PC-9 (cell line): ENCODE measurements around the gene CPED1. TPM values are rescaled to one million over a fixed set of nuclear protein-coding genes. Genes with fewer than 3 reads are reported as not detected.

ENCODE experiments used
- BruUV-seq: library from RNA; stranded (reverse); fragments of 400-500 nt; replicated peaks from 2 replicates; lab custom pipeline; 2021; lab: Mats Ljungman, UMichigan
- CTCF ChIA-PET: fragments of 300-600 bp; sonication (Branson Sonifier 250); formaldehyde crosslinking; loops from one replicate; lab custom pipeline; 2022; ENCODE audit warnings: antibody characterized with exemption; lab: Charles Lee
- POLR2A ChIA-PET: fragments of 300-600 bp; sonication (Branson Sonifier 250); formaldehyde crosslinking; loops from one replicate; lab custom pipeline; 2022; ENCODE audit warnings: antibody characterized with exemption; ENCODE audit not compliant: unreplicated experiment; lab: Charles Lee
- DNase-seq, 2 experiments: peaks; one replicate each; pipeline versions ENCODE4 v3.0.0 to v3.0.0-alpha.2; 2015 to 2022; ENCODE audit warnings: mixed read lengths in 1 of 2
- H2AFZ ChIP-seq: fragments of 200-600 bp; sonication (generic); 2 replicates; pipeline ENCODE4 v1.8.1; 2017; ENCODE audit warnings: antibody characterized with exemption
- H3F3A ChIP-seq: fragments of 200-600 bp; sonication (generic); 2 replicates; pipeline ENCODE4 v1.8.1; 2017; ENCODE audit warnings: antibody characterized with exemption, mild to moderate bottlenecking, low read depth; ENCODE audit not compliant: insufficient read depth
- H3K27ac ChIP-seq: fragments of 200-600 bp; sonication (generic); 2 replicates; pipeline ENCODE4 v1.6.1; 2016; ENCODE audit warnings: mixed run types
- H3K27me3 ChIP-seq: fragments of 200-600 bp; sonication (generic); 2 replicates; pipeline ENCODE4 v1.6.1; 2016; ENCODE audit warnings: low read depth, mixed run types; ENCODE audit not compliant: insufficient read depth
- H3K36me3 ChIP-seq: fragments of 200-600 bp; sonication (generic); 2 replicates; pipeline ENCODE4 v1.6.1; 2016; ENCODE audit warnings: low read depth, mixed run types
- H3K4me1 ChIP-seq: fragments of 200-600 bp; sonication (generic); replicated peaks from 2 replicates; pipeline ENCODE4 v1.6.1; 2016; ENCODE audit warnings: mixed run types; ENCODE audit not compliant: insufficient read depth
- H3K4me2 ChIP-seq: fragments of 200-600 bp; sonication (generic); 2 replicates; pipeline ENCODE4 v1.6.1; 2017; ENCODE audit warnings: mixed run types
- H3K4me3 ChIP-seq: fragments of 200-600 bp; sonication (generic); 2 replicates; pipeline ENCODE4 v1.6.1; 2016; ENCODE audit warnings: mixed run types
- H3K79me2 ChIP-seq: fragments of 200-600 bp; sonication (generic); 2 replicates; pipeline ENCODE4 v1.6.1; 2017; ENCODE audit warnings: low read depth, mixed run types
- H3K9me2 ChIP-seq: fragments of 200-600 bp; sonication (generic); 2 replicates; pipeline ENCODE4 v1.8.1; 2017; ENCODE audit warnings: mild to moderate bottlenecking; ENCODE audit not compliant: insufficient read depth
- H3K9me3 ChIP-seq: fragments of 200-600 bp; sonication (generic); 2 replicates; pipeline ENCODE4 v1.8.1; 2016; ENCODE audit warnings: low read depth; ENCODE audit not compliant: insufficient read depth
- H4K20me1 ChIP-seq: fragments of 200-600 bp; sonication (generic); 2 replicates; pipeline ENCODE4 v1.8.1; 2017; ENCODE audit not compliant: insufficient read depth
- CTCF ChIP-seq: fragments of 200-600 bp; sonication (generic); conservative IDR thresholded peaks from 2 replicates; pipeline ENCODE4 v1.6.1; 2017; ENCODE audit warnings: mixed run types, antibody characterized with exemption, mild to moderate bottlenecking, moderate library complexity
- EZH2 ChIP-seq: fragments of 200-600 bp; sonication (generic); IDR thresholded peaks from 2 replicates; pipeline ENCODE4 v1.8.0; 2017; ENCODE audit warnings: antibody characterized with exemption, low read depth
- intact Hi-C: fragments of 100-400 bp; cut with micrococcal nuclease; formaldehyde crosslinking; loops from one replicate; pipeline ENCODE4 v1.10.0; 2022; ENCODE audit not compliant: unreplicated experiment
- total RNA-seq: library from RNA; stranded (reverse); gene quantifications from 2 replicates; pipeline ENCODE4 v1.2.3, GENCODE V29; 2021

The CPED1 gene
- total RNA-seq, 1 experiment from 2014 or later: 2.4 TPM

- H3K27ac ChIP-seq: no peak overlapping the region
- no peaks in the 10 kb centered on the region for H3K79me2 ChIP-seq
- H3K4me1 ChIP-seq: peaks cover 10% of the 10 kb centered on the region
- no TSS peak for BruUV-seq
- no peaks in the 10 kb centered on the region for H3K36me3 ChIP-seq
- H3K27me3 ChIP-seq: no peaks in the 10 kb centered on the region
- intact Hi-C loops: loop anchor here (1.0 to 10.0 kb wide), 7 partner anchors 36 to 1008 kb away; partner anchors contain the start of gene ING3
- ChIA-PET CTCF (interaction anchor here (0.7 to 4.1 kb wide), 7 partner anchors 30 to 1009 kb away, joined by 3 to 25 read pairs (median 6); no protein-coding TSS in a partner anchor), POLR2A (no interaction called here)
- peak overlapping the region; percentile 74; the same call in 1 of the 2 replicates for H3K4me3 ChIP-seq
- H3K9me2 ChIP-seq: no peaks in the 10 kb centered on the region
- DNase-seq: no peak
- no peaks in the 10 kb centered on the region for H4K20me1 ChIP-seq
- no peak overlapping the region for H2AFZ ChIP-seq
- H3K4me2 ChIP-seq: peak overlapping the region; percentile 76
- no peak for TF ChIP-seq CTCF
- no peak for TF ChIP-seq EZH2
- H3F3A ChIP-seq: no peaks in the 10 kb centered on the region
- no peaks in the 10 kb centered on the region for H3K9me3 ChIP-seq
Observed at GRCh38 chr7:120987280-120987679, 1.2 kb upstream of the CPED1 start.

- H3K27ac ChIP-seq: no peak overlapping the region
Observed at GRCh38 chr7:120987683-120988590, 574 bp upstream of the CPED1 start.

More at GRCh38 chr7:120987683-120988590, 574 bp upstream of the CPED1 start:
- H2AFZ ChIP-seq: peak overlapping the region; percentile 77
- H3K9me3 ChIP-seq: no peaks in the 10 kb centered on the region
- POLR2A ChIA-PET: no interaction called here
- no peaks in the 10 kb centered on the region for H3K27me3 ChIP-seq
- H3K4me2 ChIP-seq: peak overlapping the region; percentile 76
- no peaks in the 10 kb centered on the region for H3K36me3 ChIP-seq
- H3K4me3 ChIP-seq: peak overlapping the region; percentile 74
- H3K79me2 ChIP-seq: no peaks in the 10 kb centered on the region
- no peaks in the 10 kb centered on the region for H3F3A ChIP-seq
- H3K9me2 ChIP-seq: peaks cover under 1% of the 10 kb centered on the region; the same call in 1 of the 2 replicates
- intact Hi-C loops: loop anchor here (1.0 to 10.0 kb wide), 7 partner anchors 37 to 1007 kb away; partner anchors contain the start of gene ING3
- TF ChIP-seq CTCF (peak; percentile 95), EZH2 (no peak)
- peaks cover 10% of the 10 kb centered on the region for H3K4me1 ChIP-seq
- no TSS peak for BruUV-seq
- CTCF ChIA-PET: interaction anchor here (0.6 to 4.1 kb wide), 10 partner anchors 8 to 1008 kb away, joined by 3 to 25 read pairs (median 3); no protein-coding TSS in a partner anchor
- no peaks in the 10 kb centered on the region for H4K20me1 ChIP-seq
- DNase-seq: peak; percentile 74 to 85
